GM15510 (cell line): ENCODE data around the gene VPS39.

Experiments used
- POLR2A ChIP-seq: IDR thresholded peaks from 3 replicates; pipeline ENCODE4 v1.6.1; 2011; ENCODE audit warnings: borderline replicate concordance; ENCODE audit not compliant: insufficient read length; ENCODE audit errors: extremely low read depth

VPS39 gene

DNA sequence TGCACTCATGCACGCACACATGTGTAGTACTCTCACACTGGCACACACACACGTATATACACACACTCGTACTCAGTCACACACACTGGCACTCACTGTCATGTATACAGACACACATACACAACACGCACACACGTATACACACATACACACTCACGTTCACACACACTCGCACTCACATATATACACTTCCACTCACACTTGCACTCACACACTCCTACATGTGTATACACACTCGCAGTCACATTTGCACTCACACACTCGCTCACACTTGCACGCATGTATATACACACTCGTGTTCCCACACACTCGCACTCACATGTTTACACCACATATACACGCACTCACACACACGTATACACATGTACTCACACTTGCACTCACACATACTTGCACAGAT, 53.1 kb downstream of the VPS39 start:
- TF ChIP-seq POLR2A, result no peak

DNA sequence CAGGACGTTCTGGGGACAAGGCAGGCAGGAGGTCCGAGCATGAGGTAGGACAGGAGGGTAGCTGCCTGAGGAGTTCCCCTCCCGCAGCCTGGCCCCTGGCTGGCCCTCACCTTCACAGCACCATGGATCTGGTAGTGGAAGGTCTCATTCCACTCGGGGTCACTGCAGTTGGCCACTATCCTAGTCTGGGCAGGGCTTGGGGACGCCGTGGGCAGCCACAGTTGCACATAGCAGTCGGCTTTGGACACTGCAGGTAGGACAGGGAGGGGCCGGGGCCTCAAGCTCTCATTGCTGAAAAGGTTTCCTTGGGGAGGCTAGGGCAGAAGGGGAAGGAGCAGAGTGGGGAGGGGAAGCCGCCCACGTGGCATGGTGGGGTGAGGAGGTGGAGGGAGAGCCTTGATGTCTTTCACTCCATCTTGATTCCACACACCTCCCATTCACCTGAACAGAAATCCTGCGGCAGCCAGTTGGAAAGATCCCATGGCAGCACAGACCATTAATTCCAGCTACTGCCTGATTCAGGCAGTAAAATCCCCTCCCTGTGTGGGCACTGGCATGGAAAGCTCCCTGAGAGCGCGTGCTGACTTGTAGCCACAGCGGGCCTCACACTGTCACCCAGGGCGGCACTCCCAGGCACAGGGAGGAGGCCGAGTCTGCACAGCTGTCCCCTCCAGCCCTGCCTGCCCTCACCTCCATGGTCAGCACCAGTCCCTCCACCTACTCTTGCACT, 53.7 kb downstream of the VPS39 start:
- no peak for TF ChIP-seq POLR2A

DNA sequence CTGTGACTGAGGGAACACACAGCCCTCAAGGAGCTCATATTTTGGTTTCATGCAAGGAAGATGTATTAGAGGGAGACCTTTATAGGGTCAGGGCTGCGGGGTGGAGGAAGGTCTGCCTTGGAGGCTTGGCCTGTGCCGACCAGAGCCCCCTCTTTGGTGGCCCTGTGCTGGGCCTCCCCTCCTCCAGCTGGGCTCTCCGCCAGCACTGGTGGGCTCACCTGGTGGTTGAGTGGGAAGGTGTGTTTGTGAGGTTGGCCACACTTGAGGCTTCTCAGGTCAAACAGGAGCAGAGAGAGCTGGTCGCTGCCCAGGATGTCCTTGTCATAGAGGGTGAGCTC, 54.3 kb downstream of the VPS39 start:
- no peak for TF ChIP-seq POLR2A

DNA sequence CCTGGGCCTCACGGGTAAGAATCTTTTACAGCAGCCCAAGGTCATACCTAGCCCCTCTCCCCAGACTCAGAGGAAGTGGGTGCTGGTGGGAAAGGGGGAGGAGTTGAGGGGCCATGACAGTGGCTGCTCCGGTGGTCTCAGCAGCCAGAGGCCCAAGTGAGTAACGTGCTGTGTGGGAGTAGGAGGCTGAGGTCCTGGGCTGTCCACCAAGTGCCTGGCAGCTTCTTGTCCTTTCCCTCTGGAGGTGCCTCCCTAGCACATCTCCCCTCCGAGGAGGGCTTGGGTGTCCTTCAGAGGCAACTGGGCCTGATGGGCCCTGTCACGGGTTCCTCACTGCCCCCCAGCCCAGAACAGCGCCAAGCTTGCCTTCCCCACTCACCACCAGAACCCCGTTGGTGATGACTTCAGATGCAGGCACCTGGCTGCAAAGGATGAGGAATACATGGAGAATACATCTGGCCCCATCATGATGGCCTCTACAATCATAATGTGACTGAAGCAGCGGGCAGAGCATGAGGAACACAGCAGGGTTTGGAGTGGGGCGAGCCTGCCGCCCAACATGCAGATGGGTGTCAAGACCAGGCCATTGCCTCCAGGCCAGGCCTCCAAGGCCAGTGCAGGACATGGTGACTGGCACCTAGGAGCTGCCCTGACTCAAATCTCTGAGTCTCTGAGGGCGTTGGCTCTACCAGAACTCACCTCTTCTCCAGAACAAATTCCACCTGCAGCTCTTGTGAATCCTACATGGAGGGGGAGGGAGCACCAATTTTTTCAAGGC, 55.0 kb downstream of the VPS39 start:
- no peak for TF ChIP-seq POLR2A

DNA sequence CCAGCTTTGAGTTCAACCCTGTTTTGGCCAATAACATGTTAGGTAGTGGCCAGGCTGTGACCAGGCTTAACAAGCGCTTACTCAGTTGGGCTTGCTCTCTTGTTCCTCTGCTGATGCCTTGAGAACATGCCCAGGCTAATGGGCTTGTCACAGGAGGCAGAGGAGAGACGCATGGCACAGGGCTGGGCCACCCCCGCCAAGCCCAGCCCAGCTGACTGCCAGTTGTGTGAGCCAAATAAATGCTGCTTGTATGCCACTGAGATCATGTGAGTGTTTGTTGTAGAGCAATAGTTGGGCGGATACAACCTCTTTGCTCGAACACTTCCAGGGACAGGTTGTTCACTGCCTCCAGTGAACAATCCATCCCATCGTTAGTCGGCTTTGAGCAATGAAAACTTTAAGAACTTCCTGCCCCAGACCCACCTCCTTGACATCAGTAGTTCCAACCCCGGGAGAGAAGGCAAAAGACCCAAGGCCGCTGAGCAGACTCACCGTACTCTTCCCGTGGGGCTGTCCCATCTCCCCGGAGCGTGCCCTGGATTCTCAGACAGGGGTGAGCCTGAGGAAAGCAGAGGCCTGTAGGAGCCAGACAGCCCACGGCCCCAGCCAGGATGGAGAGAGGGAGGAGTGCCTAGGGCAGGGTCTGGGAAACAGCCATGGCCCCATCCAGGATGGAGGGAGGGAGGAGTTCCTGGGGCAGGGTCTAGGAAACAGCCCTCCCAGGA, 55.7 kb downstream of the VPS39 start:
- TF ChIP-seq POLR2A, result no peak

DNA sequence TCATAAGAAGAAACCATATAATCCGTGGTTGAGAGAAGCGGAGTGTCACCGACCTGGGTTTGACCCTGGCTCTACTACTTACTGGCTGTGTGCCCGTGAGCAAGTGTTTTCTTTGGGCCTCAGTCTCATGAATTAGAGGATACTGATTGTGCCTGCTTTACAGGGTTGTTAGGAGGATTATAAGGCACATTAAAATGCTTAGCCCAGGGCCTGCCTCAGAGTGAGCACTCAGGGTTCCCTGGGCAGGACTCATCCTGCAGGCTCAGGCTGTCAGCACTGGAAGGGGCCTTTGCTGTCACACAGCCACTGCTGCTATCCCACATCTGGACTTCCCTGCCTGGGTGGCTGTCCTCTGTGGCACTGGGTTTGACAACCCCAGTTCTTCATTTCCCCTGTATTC, 56.4 kb downstream of the VPS39 start:
- TF ChIP-seq POLR2A, result no peak

DNA sequence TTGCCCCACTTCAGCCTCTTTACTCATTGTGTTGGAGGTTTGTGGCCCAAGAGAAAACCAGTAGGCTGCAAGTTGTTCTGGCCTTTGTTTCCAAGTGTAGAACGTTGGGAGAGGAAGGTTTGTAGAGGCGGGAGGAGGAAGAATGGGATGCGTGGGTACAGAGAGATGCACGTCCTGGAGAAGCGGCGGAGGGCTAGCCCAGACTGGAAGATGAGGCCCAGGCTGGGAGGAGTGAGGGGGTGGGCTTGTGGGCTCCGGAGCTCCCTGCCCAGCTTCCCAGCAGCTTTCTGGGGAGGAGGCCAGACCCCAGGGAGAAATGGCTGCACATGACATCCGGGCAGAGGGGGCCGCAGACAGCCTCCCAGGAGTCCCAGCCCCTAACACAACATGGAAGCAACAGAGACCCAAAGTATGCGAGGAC, 57.0 kb downstream of the VPS39 start:
- TF ChIP-seq POLR2A, result no peak

DNA sequence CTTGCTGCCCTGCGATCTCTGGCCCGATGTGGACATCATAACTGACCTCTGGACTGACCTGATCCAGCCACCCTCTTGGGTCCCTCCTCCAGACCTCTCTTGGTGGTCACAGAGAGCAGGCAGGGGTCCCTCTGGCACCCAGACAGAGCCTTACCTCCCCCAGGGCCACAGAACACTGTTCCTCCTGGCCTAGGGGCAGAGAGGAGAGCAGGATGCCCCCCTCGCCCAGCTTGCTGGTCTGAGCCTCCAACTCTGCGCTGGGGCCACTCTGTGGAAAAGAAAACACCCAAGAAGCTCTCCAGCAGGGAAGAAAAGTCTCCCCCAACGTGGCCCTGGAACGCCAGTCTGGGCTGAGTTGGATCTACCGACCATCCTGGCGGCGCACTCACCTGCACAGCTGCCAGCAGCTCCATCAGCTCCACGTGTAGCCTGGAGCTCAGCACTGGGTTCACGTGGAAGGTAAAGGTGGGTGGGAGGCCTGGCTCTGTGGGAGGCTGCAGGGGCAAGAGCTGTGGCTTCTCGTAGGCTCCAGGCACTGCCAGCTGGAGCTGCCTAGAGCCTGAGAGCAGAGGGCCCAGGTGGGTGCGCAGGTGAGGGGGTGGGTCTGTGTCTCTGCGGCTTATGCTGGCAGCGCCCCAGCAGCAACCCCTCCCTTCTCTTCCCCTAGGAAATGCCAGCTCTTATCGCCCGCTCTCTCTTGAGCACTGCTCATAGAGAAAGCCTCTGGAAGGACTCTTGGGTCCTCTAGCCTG, 57.7 kb downstream of the VPS39 start:
- TF ChIP-seq POLR2A, result no peak

DNA sequence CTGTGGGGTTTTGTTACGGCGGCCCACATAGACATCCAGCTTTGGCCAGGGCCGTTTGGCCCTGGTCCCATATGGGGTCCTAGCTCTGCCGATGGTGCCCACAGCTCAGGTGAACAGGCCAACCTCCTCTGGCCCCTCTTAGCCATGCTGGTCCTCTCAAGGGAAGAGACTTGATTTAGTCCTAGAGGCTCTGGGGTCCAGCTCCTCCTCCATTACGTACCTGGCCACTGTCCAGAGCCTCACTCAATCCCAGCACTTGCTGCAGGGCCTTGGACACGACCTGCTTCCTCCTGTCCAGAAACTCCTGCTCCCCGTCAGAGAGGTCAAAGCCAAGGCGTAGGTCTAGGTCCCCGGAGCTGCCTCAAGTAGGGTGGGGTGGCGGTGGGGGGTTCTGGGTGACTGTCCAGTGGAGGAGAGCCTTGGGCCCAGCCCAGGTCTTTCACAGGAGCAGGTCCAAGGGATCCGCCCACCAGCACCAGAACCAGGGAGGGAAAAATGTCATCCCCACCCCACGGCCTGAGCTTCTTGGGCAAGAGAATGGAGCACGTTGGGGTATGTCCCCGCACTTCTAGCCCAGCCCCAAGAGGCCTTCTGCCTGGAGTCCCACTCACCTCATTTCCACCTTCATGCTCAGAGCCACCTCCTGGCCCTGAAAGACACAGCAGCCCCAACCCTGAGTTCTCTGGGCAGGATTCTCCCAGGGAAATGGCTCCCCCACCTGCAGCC, 58.4 kb downstream of the VPS39 start:
- no peak for TF ChIP-seq POLR2A

DNA sequence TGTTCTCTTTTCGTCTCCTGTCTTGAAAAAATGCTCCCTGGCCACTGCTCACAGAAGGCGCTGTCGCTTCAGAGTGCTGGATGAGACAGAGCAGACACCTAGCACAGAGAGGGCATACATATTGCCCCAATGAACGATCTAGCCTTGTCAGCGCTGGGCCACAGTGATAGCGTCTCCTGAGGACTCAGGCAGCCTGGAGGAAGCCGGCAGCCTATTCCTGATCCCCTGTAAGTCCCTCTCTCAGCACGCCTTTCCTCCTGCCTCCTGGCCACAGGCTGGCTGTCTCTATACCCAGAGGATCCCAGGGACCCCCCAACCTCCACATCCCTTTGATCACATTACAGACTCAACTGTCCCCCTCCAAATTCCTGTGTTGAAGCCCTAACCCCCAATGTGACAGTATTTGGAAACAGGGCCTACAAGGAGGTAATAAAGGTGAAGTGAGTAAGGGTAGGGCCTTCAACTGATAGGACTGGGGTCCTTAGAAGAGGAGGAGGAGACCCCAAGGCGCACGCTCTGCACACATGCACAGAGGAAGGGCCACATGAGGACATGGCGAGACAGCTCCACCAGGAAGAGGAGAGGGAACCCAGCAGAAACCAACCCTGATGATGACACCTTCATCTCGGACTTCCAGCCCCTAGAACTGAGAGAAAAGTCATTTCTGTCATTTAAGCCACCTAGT, 59.2 kb downstream of the VPS39 start:
- TF ChIP-seq POLR2A, result no peak

DNA sequence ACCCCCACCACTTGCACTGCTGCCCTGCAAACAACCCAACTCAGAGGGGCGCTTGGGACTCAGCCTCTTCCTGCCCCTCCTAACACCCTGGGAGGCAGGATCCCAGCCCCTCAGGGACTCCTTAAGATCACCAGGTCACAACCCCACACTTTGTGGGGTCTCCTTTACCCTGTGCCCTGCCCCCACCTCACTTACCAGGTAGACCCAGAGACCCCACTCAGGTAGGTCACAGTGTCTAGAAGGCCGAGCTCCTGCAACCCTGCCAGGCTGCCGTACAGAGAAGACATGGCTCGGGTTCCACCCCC, 60.7 kb downstream of the VPS39 start:
- no peak for TF ChIP-seq POLR2A

DNA sequence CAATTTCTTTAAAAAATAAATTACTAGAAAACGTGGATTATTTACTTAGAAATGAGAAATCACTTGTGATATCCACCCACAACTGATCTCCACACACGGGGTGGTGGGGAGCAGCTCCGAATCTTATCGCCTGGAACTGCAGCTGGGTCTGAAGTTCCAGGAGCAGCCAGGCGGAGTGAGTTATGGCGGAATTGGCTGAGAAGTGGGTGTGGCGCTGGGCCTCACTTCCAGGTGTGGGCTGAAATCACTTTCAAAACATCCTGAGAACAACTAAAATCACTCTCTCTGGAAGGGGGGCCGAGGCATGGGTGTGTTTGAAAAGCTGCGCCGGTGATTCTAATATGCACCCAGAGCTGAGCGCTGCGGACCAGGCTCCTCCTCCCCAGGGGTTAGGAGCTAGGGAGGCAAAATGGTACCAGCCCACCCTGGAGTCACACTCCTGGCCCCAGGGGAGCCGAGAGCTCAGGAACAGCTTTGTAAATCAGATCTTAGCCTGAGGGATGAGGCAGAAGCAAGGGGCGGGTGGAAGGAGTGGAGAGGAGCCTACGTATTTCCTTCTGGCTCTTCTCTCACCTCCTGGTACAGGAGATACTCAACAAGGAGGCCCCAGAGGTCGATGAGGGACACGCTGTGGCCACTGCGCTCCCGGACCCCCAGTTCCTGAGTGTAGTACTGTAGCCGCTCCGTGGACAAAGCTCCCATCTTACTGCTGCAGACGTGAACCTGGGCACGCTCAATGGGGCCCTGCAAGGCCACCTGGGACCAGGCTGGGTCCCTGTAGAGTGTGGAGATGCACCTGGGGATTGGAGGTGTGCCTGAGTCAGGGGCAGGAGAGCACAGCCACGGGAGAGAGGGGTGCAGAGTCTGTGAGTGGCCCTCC, 61.3 kb downstream of the VPS39 start:
- TF ChIP-seq POLR2A, result no peak
